ENCODE results near the gene GLS.

DNA sequence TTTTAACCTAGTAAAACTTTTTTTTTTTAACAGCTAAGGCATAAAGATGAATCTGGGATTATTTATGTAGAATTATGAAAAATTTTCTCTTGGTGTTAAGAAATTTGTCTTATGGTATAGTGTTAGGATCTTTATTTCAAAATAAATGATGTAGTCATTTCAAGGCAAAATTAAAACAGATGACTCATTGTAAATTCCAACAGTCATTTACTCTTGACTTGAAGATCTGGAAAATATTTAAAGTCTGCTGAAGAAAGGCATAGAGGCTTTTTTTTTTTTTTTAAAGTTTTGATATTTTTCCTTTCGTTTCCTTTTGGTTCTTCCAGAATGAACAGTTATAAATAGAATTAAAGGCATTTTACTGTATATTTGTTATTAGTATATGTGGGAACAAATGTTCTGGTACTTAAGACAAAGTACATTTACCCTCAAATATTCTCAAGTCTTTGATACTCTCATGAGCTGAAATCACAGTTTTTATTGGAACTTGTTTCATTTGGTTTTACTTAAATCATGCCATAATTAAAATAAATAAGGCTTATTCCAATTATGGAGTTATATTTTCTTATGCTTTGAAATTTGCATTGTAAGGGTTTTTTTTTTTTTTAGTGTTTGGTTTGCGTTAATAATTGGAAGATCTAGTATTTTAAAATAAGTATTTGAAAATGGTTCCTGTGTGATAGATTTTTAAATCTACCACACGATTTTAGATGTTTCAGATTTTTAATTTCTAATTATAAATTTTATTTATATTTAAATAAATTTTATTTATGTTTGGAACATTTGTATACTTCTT is 29.9 kb downstream of the GLS start:
- no peak for TF ChIP-seq POLR2A (IDR thresholded peaks at IDR 0.05)
- TF ChIP-seq, protein P1, sequence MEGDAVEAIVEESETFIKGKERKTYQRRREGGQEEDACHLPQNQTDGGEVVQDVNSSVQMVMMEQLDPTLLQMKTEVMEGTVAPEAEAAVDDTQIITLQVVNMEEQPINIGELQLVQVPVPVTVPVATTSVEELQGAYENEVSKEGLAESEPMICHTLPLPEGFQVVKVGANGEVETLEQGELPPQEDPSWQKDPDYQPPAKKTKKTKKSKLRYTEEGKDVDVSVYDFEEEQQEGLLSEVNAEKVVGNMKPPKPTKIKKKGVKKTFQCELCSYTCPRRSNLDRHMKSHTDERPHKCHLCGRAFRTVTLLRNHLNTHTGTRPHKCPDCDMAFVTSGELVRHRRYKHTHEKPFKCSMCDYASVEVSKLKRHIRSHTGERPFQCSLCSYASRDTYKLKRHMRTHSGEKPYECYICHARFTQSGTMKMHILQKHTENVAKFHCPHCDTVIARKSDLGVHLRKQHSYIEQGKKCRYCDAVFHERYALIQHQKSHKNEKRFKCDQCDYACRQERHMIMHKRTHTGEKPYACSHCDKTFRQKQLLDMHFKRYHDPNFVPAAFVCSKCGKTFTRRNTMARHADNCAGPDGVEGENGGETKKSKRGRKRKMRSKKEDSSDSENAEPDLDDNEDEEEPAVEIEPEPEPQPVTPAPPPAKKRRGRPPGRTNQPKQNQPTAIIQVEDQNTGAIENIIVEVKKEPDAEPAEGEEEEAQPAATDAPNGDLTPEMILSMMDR (IDR thresholded peaks at IDR 0.05): no peak
